Measurements from ENCODE around the gene ALDH3A1. TPM values are rescaled to one million over a fixed set of nuclear protein-coding genes. Genes with fewer than 3 reads are reported as not detected.

ALDH3A1 gene
- total RNA-seq, 4 donors from 2014 or later: 0.17 to 1.9 (median 0.42) TPM; not detected in 1

DNA sequence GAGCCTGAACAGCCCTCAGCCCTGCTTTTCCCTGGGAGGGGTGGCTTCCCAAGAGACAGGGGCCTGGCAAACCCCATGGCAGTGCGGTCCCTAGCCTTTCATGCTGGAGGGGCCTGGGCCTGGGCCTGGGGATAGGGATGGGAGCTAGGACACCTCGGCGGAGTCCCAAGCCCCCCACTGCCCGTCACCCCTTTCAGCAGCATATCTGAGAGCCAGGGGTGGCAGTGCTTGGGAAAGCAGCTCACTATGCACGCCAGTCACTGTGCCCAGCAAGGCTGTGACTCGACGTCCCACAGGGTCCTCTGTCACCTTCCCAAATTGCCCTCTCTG is 31.1 kb downstream of the ALDH3A1 start:
- H3K4me3 ChIP-seq: no peak overlapping the region
- H3K36me3 ChIP-seq: no peaks in the 10 kb centered on the region
- H3K27me3 ChIP-seq: no peaks in the 10 kb centered on the region
- 100% methylated on average over 4 of the region's 7 CpGs for WGBS
- no peak overlapping the region for H3K27ac ChIP-seq (replicated peaks in 1 of 4)
- DNase-seq (ENCODE audit: extremely low spot score): no peak
- no peaks in the 10 kb centered on the region for H3K9me3 ChIP-seq
- TF ChIP-seq POLR2AphosphoS5 (IDR thresholded peaks at IDR 0.05) (no peak), POLR2A (IDR thresholded peaks at IDR 0.05; ENCODE audit: low read depth) (no peak), EP300 (IDR thresholded peaks at IDR 0.05) (no peak)
- TF ChIP-seq, protein P1, sequence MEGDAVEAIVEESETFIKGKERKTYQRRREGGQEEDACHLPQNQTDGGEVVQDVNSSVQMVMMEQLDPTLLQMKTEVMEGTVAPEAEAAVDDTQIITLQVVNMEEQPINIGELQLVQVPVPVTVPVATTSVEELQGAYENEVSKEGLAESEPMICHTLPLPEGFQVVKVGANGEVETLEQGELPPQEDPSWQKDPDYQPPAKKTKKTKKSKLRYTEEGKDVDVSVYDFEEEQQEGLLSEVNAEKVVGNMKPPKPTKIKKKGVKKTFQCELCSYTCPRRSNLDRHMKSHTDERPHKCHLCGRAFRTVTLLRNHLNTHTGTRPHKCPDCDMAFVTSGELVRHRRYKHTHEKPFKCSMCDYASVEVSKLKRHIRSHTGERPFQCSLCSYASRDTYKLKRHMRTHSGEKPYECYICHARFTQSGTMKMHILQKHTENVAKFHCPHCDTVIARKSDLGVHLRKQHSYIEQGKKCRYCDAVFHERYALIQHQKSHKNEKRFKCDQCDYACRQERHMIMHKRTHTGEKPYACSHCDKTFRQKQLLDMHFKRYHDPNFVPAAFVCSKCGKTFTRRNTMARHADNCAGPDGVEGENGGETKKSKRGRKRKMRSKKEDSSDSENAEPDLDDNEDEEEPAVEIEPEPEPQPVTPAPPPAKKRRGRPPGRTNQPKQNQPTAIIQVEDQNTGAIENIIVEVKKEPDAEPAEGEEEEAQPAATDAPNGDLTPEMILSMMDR (IDR thresholded peaks at IDR 0.05): no peak
- intact Hi-C loops (cut with DNase I): no loop called here
- H3K4me1 ChIP-seq: peaks cover 6 to 9% (median 7%) of the 10 kb centered on the region in 4 donors

DNA sequence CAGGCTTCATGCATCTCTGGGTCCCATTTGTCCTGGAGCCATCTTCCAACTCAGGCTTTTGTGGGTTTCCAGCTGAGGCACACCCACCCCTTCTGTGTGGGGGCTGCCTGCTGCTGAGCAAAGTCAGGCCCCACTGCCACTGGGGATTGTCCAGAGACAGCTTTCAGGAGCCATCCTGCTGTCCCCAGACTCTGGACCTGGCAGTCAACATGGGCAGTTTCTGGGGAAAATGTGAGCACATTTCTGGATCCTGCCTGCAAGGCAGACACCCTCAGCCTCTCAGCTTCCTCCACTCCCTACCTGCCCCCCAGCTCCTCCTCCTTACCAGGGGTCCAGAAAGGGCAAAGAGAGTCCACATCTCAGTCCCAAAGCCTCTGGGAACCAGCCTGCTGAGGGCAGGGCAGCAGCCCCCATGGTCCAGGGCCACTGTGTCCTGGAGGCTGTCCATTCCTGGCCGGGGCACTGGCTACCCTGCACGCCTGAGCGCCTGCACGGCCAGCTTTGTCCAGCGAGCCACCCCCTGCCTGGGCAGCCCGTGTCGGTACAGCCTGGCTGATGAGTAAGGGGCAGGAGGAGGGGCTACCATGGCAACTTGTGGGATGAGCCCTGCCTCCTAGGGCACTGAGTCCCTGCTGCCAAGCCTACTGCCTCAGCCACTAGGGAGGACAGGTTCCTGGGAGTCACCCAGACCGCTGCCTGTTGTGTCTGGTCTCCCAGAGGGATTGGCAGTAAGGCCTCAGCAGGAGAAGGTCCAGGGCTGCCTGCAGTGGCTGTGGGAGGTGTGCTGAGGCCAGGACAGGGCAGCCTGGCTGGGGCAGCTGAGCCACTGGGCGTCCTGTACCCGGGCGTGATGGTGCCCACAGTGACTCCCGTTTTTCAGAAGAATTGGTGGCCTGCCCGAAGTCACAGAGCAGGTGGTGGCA is 31.7 kb downstream of the ALDH3A1 start, which contains the start of gene SLC47A2:
Gene SLC47A2, minus strand, starts transcription at position 477 of the 923 bp plus-strand sequence. Its CDS starts 29 bp downstream, at position 448.
- TF ChIP-seq POLR2AphosphoS5 (IDR thresholded peaks at IDR 0.05) (no peak), POLR2A (IDR thresholded peaks at IDR 0.05; ENCODE audit: low read depth) (no peak), EP300 (IDR thresholded peaks at IDR 0.05) (no peak)
- TF ChIP-seq, protein P1 (IDR thresholded peaks at IDR 0.05): no peak
- Histone ChIP-seq H3K36me3 (no peaks in the 10 kb centered on the region), H3K27me3 (no peaks in the 10 kb centered on the region), H3K9me3 (no peaks in the 10 kb centered on the region), H3K4me3 (no peak within 1 kb of the TSS), H3K4me1 (peaks cover 6 to 9% (median 7%) of the 10 kb centered on the region in 4 donors), H3K27ac (replicated peaks in 1 of 4) (no peak within 1 kb of the TSS)
- intact Hi-C loops (cut with DNase I): no loop called here
- DNase-seq (ENCODE audit: extremely low spot score): no peak
- 82% methylated on average over 11 of the region's 13 CpGs for WGBS

DNA sequence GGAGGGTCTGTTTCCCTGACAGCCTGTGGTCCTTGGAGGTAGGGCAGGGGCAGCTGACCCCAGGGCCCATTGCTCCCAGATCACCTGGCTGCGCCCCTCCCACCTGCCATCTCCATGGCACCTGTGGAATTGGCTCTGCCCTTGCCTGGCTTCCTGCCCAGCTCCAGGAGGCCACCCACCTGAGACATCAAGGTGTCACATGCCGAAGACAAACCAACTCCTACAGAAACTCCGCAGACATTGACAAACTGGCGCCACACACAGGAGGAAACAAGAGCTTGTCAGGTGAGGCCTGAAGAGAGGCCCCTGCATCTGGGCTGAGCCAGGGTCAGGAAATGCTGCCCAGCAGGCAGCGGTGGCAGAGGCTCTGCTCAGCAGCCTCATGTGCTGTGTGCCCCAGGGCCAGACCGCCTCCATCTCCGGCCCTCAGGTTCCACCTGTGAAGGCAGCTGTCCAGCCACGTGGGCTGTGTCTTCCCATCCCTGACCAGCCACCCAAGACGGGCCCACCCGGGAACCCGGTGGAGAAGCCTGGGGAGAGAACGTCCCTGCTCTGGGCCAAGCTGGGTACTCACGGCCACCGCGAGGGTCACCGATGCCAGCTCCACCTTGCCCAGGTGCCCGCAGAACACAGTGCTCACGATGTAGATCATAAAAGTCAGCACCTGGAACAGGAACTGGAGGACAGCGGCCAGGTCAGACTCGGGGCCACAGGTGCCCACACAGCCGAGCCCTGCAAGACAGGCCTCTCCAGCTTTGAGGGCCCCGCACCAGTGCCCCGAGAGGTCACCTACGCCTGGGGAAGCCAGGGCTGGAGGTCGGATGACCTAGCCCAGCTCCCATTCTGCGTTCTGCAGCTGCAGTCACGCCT is 33.3 kb downstream of the ALDH3A1 start:
- intact Hi-C loops (cut with DNase I): no loop called here
- TF ChIP-seq EP300 (IDR thresholded peaks at IDR 0.05) (no peak), POLR2A (IDR thresholded peaks at IDR 0.05; ENCODE audit: low read depth) (no peak)
- TF ChIP-seq, protein P1 (IDR thresholded peaks at IDR 0.05): no peak
- Histone ChIP-seq H3K4me1 (no peaks in the 10 kb centered on the region), H3K9me3 (no peaks in the 10 kb centered on the region), H3K27me3 (no peaks in the 10 kb centered on the region), H3K4me3 (no peak overlapping the region), H3K36me3 (no peaks in the 10 kb centered on the region), H3K27ac (replicated peaks in 1 of 4) (no peak overlapping the region)
- WGBS: 94% methylated on average over 11 of the region's 27 CpGs
- DNase-seq (ENCODE audit: extremely low spot score): no peak

DNA sequence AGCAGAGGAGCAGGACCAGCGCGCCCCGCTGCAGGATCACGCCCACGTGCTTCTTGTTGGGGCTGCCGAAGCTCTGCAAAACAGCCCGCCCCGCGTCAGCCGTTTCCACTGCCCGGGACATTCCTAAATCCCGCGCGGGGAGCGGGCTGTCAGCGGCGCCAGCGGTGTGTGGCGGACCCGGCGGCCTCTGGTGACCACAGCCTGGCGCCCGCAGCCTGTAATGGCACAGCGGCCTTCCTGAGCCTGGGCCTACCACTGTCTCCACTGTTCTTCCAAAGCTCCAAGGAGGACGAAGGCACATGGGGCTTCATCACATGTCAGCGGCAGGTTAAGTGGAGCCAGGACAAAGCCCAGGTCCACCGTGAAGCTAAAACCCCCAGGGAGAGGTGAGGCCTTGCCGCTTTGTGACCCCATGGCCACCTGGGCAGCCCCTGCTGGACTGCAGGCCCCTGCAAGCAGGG is 34.2 kb downstream of the ALDH3A1 start:
- TF ChIP-seq POLR2AphosphoS5 (IDR thresholded peaks at IDR 0.05) (no peak), EP300 (IDR thresholded peaks at IDR 0.05) (no peak), POLR2A (IDR thresholded peaks at IDR 0.05; ENCODE audit: low read depth) (no peak)
- TF ChIP-seq, protein P1 (IDR thresholded peaks at IDR 0.05): no peak
- Histone ChIP-seq H3K9me3 (no peaks in the 10 kb centered on the region), H3K27ac (replicated peaks in 1 of 4) (no peak overlapping the region), H3K36me3 (no peaks in the 10 kb centered on the region), H3K27me3 (no peaks in the 10 kb centered on the region), H3K4me3 (no peak overlapping the region), H3K4me1 (no peaks in the 10 kb centered on the region)
- 90% methylated on average over 20 of the region's 28 CpGs for WGBS
- intact Hi-C loops (cut with DNase I): no loop called here
- no peak for DNase-seq (ENCODE audit: extremely low spot score)

Data from esophagus muscularis mucosa (tissue), 4 donors.